Measurements from ENCODE around the gene CD300A. TPM values are rescaled to one million over a fixed set of nuclear protein-coding genes. Genes with fewer than 3 reads are reported as not detected.
"Not testable (repeated sequence)": the region's sequence is repeated elsewhere in the genome, so short reads cannot be mapped to it uniquely, and the experiment has no call there.

CD300A gene
- total RNA-seq, 1 donor from 2014 or later = not detected

DNA sequence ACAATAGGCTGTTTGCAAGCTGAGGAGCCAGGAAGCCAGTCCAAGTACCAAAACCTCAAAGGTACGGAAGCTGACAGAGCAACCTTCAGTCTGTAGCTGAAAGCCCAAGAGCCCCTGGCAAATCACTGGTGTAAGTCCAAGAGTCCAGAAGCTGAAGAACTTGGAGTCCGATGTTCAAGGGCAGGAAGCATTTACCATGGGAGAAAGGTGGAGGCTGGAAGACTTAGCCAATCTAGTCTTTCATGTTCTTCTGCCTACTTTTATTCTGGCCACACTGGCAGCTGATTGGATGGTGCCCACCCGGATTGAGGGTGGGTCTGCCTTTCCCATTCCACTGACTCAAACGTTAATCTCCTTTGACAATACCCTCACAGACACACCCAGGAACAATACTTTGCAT is 49.5 kb downstream of the CD300A start:
- Mint-ChIP-seq H3K27me3 (ENCODE audit: unreplicated experiment) (peaks cover 14% of the 10 kb centered on the region), H3K27ac (ENCODE audit: unreplicated experiment) (no peak overlapping the region), H3K4me3 (ENCODE audit: unreplicated experiment) (no peak overlapping the region), H3K4me1 (ENCODE audit: unreplicated experiment) (peaks cover 10% of the 10 kb centered on the region), H3K36me3 (ENCODE audit: low read depth, unreplicated experiment) (peaks cover 13% of the 10 kb centered on the region), H3K9me3 (ENCODE audit: unreplicated experiment) (peaks cover 13% of the 10 kb centered on the region)
- DNase-seq (ENCODE audit: low spot score) = no peak
- TF ChIP-seq, protein P1, sequence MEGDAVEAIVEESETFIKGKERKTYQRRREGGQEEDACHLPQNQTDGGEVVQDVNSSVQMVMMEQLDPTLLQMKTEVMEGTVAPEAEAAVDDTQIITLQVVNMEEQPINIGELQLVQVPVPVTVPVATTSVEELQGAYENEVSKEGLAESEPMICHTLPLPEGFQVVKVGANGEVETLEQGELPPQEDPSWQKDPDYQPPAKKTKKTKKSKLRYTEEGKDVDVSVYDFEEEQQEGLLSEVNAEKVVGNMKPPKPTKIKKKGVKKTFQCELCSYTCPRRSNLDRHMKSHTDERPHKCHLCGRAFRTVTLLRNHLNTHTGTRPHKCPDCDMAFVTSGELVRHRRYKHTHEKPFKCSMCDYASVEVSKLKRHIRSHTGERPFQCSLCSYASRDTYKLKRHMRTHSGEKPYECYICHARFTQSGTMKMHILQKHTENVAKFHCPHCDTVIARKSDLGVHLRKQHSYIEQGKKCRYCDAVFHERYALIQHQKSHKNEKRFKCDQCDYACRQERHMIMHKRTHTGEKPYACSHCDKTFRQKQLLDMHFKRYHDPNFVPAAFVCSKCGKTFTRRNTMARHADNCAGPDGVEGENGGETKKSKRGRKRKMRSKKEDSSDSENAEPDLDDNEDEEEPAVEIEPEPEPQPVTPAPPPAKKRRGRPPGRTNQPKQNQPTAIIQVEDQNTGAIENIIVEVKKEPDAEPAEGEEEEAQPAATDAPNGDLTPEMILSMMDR (IDR thresholded peaks at IDR 0.05; ENCODE audit: unreplicated experiment) = no peak

DNA sequence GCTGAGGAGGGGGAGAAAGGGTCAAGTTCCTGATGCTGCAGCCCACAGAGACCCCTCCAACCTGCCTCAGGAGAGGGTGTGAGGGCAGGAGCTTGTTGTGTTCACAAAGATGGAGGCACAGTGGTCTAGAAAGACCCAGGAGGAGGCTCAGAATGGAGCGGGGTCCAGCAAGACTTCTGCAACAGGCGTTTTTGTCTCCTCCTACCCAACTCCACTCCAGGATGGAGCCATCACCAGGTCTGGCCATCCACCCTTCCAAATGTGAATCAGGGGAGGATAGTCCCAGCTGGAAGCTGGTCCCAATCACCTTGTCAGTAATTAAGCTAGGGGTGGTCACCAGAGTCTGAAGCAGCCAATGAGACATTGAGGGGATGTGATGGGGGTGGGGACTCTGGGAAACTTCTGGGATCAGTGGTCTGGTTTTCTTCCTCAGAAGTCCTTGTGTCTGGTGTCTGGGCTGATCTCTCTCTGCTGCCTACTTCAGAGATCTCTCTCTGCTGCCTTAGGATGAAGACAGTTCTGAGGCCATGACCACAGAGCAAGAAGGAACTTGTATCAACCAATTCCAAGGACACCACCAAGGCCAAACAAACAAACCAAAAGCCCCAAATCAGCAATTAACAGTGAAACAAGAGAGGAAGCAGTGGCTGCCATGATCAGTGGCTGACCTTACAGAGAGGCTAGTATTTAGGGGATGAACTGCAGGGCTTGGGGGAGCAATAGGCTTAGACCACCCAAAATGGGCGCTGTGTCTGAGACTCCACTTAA is 50.3 kb downstream of the CD300A start:
- no peak overlapping the region for H3K4me3 Mint-ChIP-seq (ENCODE audit: unreplicated experiment)
- H3K9me3 Mint-ChIP-seq (ENCODE audit: unreplicated experiment) = peaks cover 13% of the 10 kb centered on the region
- H3K4me1 Mint-ChIP-seq (ENCODE audit: unreplicated experiment) = peaks cover 10% of the 10 kb centered on the region
- peaks cover 13% of the 10 kb centered on the region for H3K36me3 Mint-ChIP-seq (ENCODE audit: low read depth, unreplicated experiment)
- TF ChIP-seq, protein P1 (IDR thresholded peaks at IDR 0.05; ENCODE audit: unreplicated experiment) = no peak
- peaks cover 14% of the 10 kb centered on the region for H3K27me3 Mint-ChIP-seq (ENCODE audit: unreplicated experiment)
- no peak overlapping the region for H3K27ac Mint-ChIP-seq (ENCODE audit: unreplicated experiment)
- DNase-seq (ENCODE audit: low spot score) = no peak

DNA sequence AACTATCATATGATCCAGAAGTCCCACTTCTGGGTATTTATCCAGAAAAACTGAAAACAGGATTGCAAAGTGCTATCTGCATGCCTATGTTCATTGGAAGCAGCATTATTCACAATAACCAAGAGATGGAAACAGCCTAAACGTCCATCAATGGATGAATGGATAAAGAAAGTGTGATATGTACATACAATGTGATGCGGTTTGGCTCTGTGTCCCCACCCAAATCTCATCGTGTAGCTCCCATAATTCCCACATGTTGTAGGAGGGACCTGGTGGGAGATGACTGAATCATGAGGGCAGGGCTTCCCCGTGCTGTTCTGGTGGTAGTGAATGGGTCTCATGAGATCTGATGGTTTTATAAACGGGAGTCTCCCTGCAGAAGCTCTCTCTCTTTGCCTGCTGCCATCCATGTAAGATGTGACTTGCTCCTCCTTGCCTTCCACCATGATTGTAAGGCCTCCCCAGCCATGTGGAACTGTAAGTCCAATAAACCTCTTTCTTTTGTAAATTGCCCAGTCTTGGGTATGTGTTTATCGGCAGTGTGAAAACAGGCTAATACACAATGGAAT is 52.1 kb downstream of the CD300A start:
- H3K9me3 Mint-ChIP-seq (ENCODE audit: unreplicated experiment) = peaks cover 13% of the 10 kb centered on the region
- not testable (repeated sequence) for H3K27ac Mint-ChIP-seq (ENCODE audit: unreplicated experiment); H3K4me1 Mint-ChIP-seq (ENCODE audit: unreplicated experiment); H3K4me3 Mint-ChIP-seq (ENCODE audit: unreplicated experiment); DNase-seq (ENCODE audit: low spot score)
- peaks cover 13% of the 10 kb centered on the region for H3K36me3 Mint-ChIP-seq (ENCODE audit: low read depth, unreplicated experiment)
- peaks cover 16% of the 10 kb centered on the region for H3K27me3 Mint-ChIP-seq (ENCODE audit: unreplicated experiment)

DNA sequence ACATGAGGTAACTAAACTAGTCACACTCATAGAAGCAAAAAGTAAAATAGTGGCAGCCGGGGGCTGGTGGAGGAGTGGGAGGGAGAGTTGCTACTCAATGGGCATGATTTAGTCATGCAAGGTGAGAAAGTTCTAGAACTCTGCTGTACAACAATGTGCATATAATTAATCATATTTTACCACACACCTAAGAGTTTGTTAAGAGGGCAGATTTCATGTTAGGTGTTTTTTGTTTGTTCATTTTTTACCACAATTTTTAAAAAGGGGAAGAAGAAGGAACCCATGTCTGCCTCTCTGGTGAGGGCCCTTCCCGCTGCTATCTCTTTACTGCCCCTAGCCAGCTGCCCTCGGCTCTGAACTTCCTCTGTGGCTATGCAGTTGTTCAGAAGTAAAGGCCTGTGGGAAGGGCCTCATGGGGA is 53.6 kb downstream of the CD300A start:
- peaks cover 6% of the 10 kb centered on the region for H3K27me3 Mint-ChIP-seq (ENCODE audit: unreplicated experiment)
- DNase-seq (ENCODE audit: low spot score) = no peak
- H3K4me3 Mint-ChIP-seq (ENCODE audit: unreplicated experiment) = no peak overlapping the region
- no peak overlapping the region for H3K27ac Mint-ChIP-seq (ENCODE audit: unreplicated experiment)
- H3K36me3 Mint-ChIP-seq (ENCODE audit: low read depth, unreplicated experiment) = peaks cover 3% of the 10 kb centered on the region
- H3K9me3 Mint-ChIP-seq (ENCODE audit: unreplicated experiment) = peaks cover 3% of the 10 kb centered on the region
- H3K4me1 Mint-ChIP-seq (ENCODE audit: unreplicated experiment) = no peaks in the 10 kb centered on the region
- TF ChIP-seq, protein P1 (IDR thresholded peaks at IDR 0.05; ENCODE audit: unreplicated experiment) = no peak

DNA sequence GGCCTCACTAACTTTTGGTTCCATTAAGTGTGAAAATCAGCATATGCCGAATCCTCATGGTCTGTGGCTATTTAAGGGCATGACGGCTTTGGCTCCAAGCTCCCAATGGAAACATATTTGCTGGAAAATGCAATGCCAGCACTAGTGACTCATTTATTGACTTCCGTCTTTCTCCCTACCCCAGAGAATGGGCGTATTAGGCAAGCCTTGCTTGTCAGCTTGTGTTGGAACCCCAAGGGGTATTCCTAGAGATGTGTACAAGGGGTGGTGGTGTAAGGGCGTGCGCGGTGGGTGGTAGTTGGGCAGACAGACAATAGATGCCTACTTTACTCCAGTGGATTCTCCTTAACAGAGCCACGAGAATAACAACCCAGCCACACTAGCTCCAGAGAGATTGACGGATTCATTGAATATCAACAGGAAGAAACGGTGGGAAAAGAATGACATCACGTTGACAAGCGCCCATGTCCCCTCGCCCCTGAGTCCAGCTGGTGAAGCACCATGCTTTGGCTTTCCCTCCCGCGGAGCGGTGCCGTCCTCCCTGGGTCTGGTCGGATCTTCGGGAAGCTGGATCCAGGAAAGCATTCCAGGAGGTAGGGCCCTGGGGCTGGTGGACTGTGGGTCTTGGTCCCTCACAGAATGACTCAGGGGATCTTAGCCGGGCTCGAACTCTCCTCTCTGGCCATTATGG is 54.5 kb downstream of the CD300A start:
- H3K4me1 Mint-ChIP-seq (ENCODE audit: unreplicated experiment) = no peaks in the 10 kb centered on the region
- peaks cover 6% of the 10 kb centered on the region for H3K27me3 Mint-ChIP-seq (ENCODE audit: unreplicated experiment)
- DNase-seq (ENCODE audit: low spot score) = no peak
- no peaks in the 10 kb centered on the region for H3K9me3 Mint-ChIP-seq (ENCODE audit: unreplicated experiment)
- no peak overlapping the region for H3K4me3 Mint-ChIP-seq (ENCODE audit: unreplicated experiment)
- H3K36me3 Mint-ChIP-seq (ENCODE audit: low read depth, unreplicated experiment) = peaks cover 5% of the 10 kb centered on the region
- H3K27ac Mint-ChIP-seq (ENCODE audit: unreplicated experiment) = no peak overlapping the region
- TF ChIP-seq, protein P1 (IDR thresholded peaks at IDR 0.05; ENCODE audit: unreplicated experiment) = no peak
